Gastrocnemius medialis (tissue), 4 donors: Measurements from ENCODE around the gene XPA. TPM values are rescaled to one million over a fixed set of nuclear protein-coding genes. Genes with fewer than 3 reads are reported as not detected.
A peak's percentile ranks its signal among the peaks of the same experiment; 100 is the strongest.

Source experiments
- ATAC-seq, 2 donors: fragments of 150-250 bp; one replicate each; pipeline ENCODE4 v1.9.1; 2016
- DNase-seq, 2 donors: peaks; one replicate each; pipeline ENCODE4 v3.0.0-alpha.2; 2019
- H3K27ac ChIP-seq, 4 donors: fragments of 200-600 bp; sonication (generic); 1 replicate in 1 of 4; 2 replicates in 3 of 4; pipeline ENCODE4 v1.5.1; 2016 to 2018; ENCODE audit warnings: mild to moderate bottlenecking in 2 of 4, moderate library complexity in 1 of 4
- H3K27me3 ChIP-seq, 3 donors: fragments of 200-600 bp; sonication (generic) in 2 of 3; 1 replicate in 1 of 3; 2 replicates in 2 of 3; pipeline versions ENCODE4 v1.5.1 to v1.6.0; 2016 to 2019; ENCODE audit warnings: mild to moderate bottlenecking in 1 of 3, moderate library complexity in 1 of 3
- H3K36me3 ChIP-seq, 2 donors: fragments of 200-600 bp; sonication (generic) in 1 of 2; one replicate each; pipeline ENCODE4 v1.5.1; 2017 to 2018
- H3K4me1 ChIP-seq, 2 donors: fragments of 200-600 bp; sonication (generic) in 1 of 2; one replicate each; pipeline ENCODE4 v1.5.1; 2016 to 2017; ENCODE audit warnings: mild to moderate bottlenecking in 2 of 2
- H3K4me3 ChIP-seq, 4 donors: fragments of 200-600 bp; sonication (generic) in 3 of 4; 1 replicate in 1 of 4; 2 replicates in 3 of 4; pipeline ENCODE4 v1.5.1; 2016 to 2019; ENCODE audit warnings: mild to moderate bottlenecking in 2 of 4
- H3K9me3 ChIP-seq, 3 donors: fragments of 200-600 bp; sonication (generic) in 2 of 3; 1 replicate in 1 of 3; 2 replicates in 2 of 3; pipeline ENCODE4 v1.5.1; 2016 to 2019
- CTCF ChIP-seq, 5 experiments: fragments of 450-650 bp in 3 of 5; fragments of 200-600 bp in 2 of 5; sonication (generic) in 2 of 5; IDR thresholded peaks in 4 of 5; conservative IDR thresholded peaks in 1 of 5; 1 replicate in 4 of 5; 2 replicates in 1 of 5; pipeline ENCODE4 v1.5.1; 2016 to 2019; ENCODE audit warnings: antibody characterized with exemption in 5 of 5, mild to moderate bottlenecking in 3 of 5, moderate library complexity in 3 of 5
- POLR2A ChIP-seq, 2 donors: fragments of 450-650 bp; IDR thresholded peaks; one replicate each; pipeline ENCODE4 v1.6.1; 2017; ENCODE audit warnings: antibody characterized with exemption in 2 of 2, mild to moderate bottlenecking in 2 of 2, moderate library complexity in 2 of 2
- in situ Hi-C, 4 donors: fragments of 200-750 bp; cut with MboI; loops; one replicate each; pipeline versions ENCODE4 v1.15.0 to v1.8.0; 2017; ENCODE audit warnings: low sequenced_read_pairs in 4 of 4
- intact Hi-C: fragments of 100-400 bp; cut with DNase I; formaldehyde crosslinking; loops from one replicate; pipeline ENCODE4 v1.15.1; 2023; ENCODE audit warnings: low total_unique reads
- total RNA-seq, 4 donors: library from RNA; depleted of rRNA; stranded (reverse); fragments of >200 nt; gene quantifications; one replicate each; pipeline versions ENCODE4 v1.1.0 to v1.2.3, GENCODE V29; 2016

Gene XPA
- total RNA-seq, 4 donors from 2014 or later, result 4.8 to 14.8 (median 9.7) TPM

GRCh38 chr9:97714435-97714834, 17.3 kb upstream of the XPA start:
- Histone ChIP-seq H3K4me1 (peaks cover 0 to 5% of the 10 kb centered on the region in 2 donors), H3K27me3 (no peaks in the 10 kb centered on the region), H3K36me3 (no peaks in the 10 kb centered on the region), H3K27ac (no peak overlapping the region), H3K4me3 (no peak overlapping the region), H3K9me3 (no peaks in the 10 kb centered on the region)
- DNase-seq (no peak), ATAC-seq (no peak)
- no peak for TF ChIP-seq POLR2A (IDR thresholded peaks at IDR 0.05)
- TF ChIP-seq CTCF (IDR thresholded peaks at IDR 0.05 in 4 of 5, conservative IDR thresholded peaks at IDR 0.05 in 1 of 5), result no peak
- intact Hi-C loops, result loop anchor here (2.0 kb wide), 1 partner anchor 550 kb away; no protein-coding TSS in a partner anchor
- in situ Hi-C loops, result loop anchor here (5.0 to 25.0 kb wide), 3 partner anchors 180 to 548 kb away; partner anchors contain the start of gene TBC1D2 (in 3 of the 4)

- in situ Hi-C loops, result loop anchor here (5.0 to 25.0 kb wide), 3 partner anchors 184 to 551 kb away; partner anchors contain the start of gene TBC1D2 (in 3 of the 4)
Observed at GRCh38 chr9:97711223-97711626, 14.1 kb upstream of the XPA start.

GRCh38 chr9:97710356-97711222, 13.4 kb upstream of the XPA start:
- ATAC-seq, result peak; percentile 80 to 94
- in situ Hi-C loops, result loop anchor here (5.0 to 25.0 kb wide), 3 partner anchors 184 to 552 kb away; partner anchors contain the start of gene TBC1D2 (in 3 of the 4)

More at GRCh38 chr9:97711223-97711626, 14.1 kb upstream of the XPA start:
- no peaks in the 10 kb centered on the region for H3K36me3 ChIP-seq
- H3K9me3 ChIP-seq, result no peaks in the 10 kb centered on the region
- H3K4me1 ChIP-seq, result peaks cover 0 to 5% of the 10 kb centered on the region in 2 donors
- ATAC-seq (no peak), DNase-seq (no peak)
- TF ChIP-seq POLR2A (IDR thresholded peaks at IDR 0.05) (no peak), CTCF (IDR thresholded peaks at IDR 0.05 in 4 of 5, conservative IDR thresholded peaks at IDR 0.05 in 1 of 5) (no peak)
- intact Hi-C loops, result no loop called here
- no peak overlapping the region for H3K4me3 ChIP-seq
- no peaks in the 10 kb centered on the region for H3K27me3 ChIP-seq
- H3K27ac ChIP-seq, result no peak overlapping the region

GRCh38 chr9:97706246-97706645, 9.1 kb upstream of the XPA start:
- H3K4me1 ChIP-seq, result peaks cover 0 to 5% of the 10 kb centered on the region in 2 donors
- no peaks in the 10 kb centered on the region for H3K27me3 ChIP-seq
- in situ Hi-C loops, result loop anchor here (10.0 to 25.0 kb wide), 3 partner anchors 199 to 556 kb away; partner anchors contain the start of gene TBC1D2 (in 4 of the 4)
- ATAC-seq (no peak), DNase-seq (no peak)
- no peaks in the 10 kb centered on the region for H3K36me3 ChIP-seq
- H3K27ac ChIP-seq, result no peak overlapping the region
- TF ChIP-seq POLR2A (IDR thresholded peaks at IDR 0.05) (no peak), CTCF (IDR thresholded peaks at IDR 0.05 in 4 of 5, conservative IDR thresholded peaks at IDR 0.05 in 1 of 5) (no peak)
- H3K4me3 ChIP-seq, result no peak overlapping the region
- intact Hi-C loops, result no loop called here
- H3K9me3 ChIP-seq, result no peaks in the 10 kb centered on the region

More at GRCh38 chr9:97710356-97711222, 13.4 kb upstream of the XPA start:
- no peak for TF ChIP-seq POLR2A (IDR thresholded peaks at IDR 0.05)
- TF ChIP-seq CTCF (IDR thresholded peaks at IDR 0.05 in 4 of 5, conservative IDR thresholded peaks at IDR 0.05 in 1 of 5), result peak; percentile 52 to 84 (median 75)
- Histone ChIP-seq H3K9me3 (no peaks in the 10 kb centered on the region), H3K27me3 (no peaks in the 10 kb centered on the region), H3K4me1 (peaks cover 0 to 5% of the 10 kb centered on the region in 2 donors), H3K36me3 (no peaks in the 10 kb centered on the region), H3K27ac (no peak overlapping the region), H3K4me3 (no peak overlapping the region)
- DNase-seq, result peak in 1 of 2 donors; percentile 19
- intact Hi-C loops, result loop anchor here (1.0 kb wide), 1 partner anchor 191 kb away; no protein-coding TSS in a partner anchor
